HL-60 (cell line): ENCODE data around the gene PCDHGA4.
"Not testable (repeated sequence)": the region's sequence is repeated elsewhere in the genome, so short reads cannot be mapped to it uniquely, and the experiment has no call there.

Experiments
- DNase-seq, 2 experiments: peaks; one replicate each; pipeline ENCODE4 v3.0.0-alpha.2; 2010 to 2020; ENCODE audit warnings: low read depth in 1 of 2, low spot score in 1 of 2
- H3K27ac ChIP-seq: fragments of 250-450 bp; sonication (Bioruptor Pico); replicated peaks from 2 replicates; pipeline ENCODE4 v1.5.1; 2020; ENCODE audit warnings: mild to moderate bottlenecking, moderate library complexity
- H3K27me3 ChIP-seq: fragments of 250-450 bp; sonication (Bioruptor Pico); 2 replicates; pipeline ENCODE4 v1.5.1; 2021; ENCODE audit warnings: mild to moderate bottlenecking, moderate library complexity; ENCODE audit not compliant: insufficient read depth, poor library complexity, severe bottlenecking
- H3K4me3 ChIP-seq: replicated peaks from 2 replicates; pipeline ENCODE4 v1.5.1; 2011; ENCODE audit warnings: mild to moderate bottlenecking, control low read depth, low read length; ENCODE audit not compliant: insufficient read depth
- GABPA ChIP-seq: IDR thresholded peaks from 2 replicates; pipeline ENCODE4 v1.6.1; 2012; ENCODE audit warnings: low read depth
- POLR2AphosphoS5 ChIP-seq: IDR thresholded peaks from 2 replicates; pipeline ENCODE4 v1.6.1; 2012; ENCODE audit warnings: low read depth
- REST ChIP-seq: IDR thresholded peaks from 2 replicates; pipeline ENCODE4 v1.6.1; 2012; ENCODE audit warnings: low read depth; ENCODE audit not compliant: insufficient replicate concordance
- SPI1 ChIP-seq: IDR thresholded peaks from 2 replicates; pipeline ENCODE4 v1.6.1; 2012; ENCODE audit warnings: low read depth, mild to moderate bottlenecking, borderline replicate concordance
- TF ChIP-seq, protein P1 (sequence below): IDR thresholded peaks from one replicate; pipeline ENCODE4 v1.5.1; 2011; ENCODE audit warnings: low read length, control low read depth, inconsistent platforms; ENCODE audit not compliant: insufficient read depth

The PCDHGA4 gene

DNA sequence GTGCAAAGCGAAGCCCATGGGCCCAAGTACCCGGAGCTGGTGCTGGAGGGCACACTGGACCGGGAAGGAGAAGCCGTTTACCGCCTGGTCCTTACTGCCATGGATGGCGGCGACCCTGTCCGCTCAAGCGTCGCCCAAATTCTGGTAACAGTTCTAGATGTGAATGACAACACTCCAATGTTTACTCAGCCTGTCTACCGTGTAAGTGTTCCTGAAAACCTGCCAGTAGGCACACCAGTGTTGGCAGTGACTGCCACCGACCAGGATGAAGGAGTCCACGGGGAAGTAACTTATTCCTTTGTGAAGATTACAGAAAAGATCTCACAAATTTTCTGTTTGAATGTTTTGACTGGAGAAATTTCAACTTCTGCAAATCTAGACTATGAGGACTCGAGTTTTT lies 19.8 kb downstream of the PCDHGA4 start:
- TF ChIP-seq, protein P1, sequence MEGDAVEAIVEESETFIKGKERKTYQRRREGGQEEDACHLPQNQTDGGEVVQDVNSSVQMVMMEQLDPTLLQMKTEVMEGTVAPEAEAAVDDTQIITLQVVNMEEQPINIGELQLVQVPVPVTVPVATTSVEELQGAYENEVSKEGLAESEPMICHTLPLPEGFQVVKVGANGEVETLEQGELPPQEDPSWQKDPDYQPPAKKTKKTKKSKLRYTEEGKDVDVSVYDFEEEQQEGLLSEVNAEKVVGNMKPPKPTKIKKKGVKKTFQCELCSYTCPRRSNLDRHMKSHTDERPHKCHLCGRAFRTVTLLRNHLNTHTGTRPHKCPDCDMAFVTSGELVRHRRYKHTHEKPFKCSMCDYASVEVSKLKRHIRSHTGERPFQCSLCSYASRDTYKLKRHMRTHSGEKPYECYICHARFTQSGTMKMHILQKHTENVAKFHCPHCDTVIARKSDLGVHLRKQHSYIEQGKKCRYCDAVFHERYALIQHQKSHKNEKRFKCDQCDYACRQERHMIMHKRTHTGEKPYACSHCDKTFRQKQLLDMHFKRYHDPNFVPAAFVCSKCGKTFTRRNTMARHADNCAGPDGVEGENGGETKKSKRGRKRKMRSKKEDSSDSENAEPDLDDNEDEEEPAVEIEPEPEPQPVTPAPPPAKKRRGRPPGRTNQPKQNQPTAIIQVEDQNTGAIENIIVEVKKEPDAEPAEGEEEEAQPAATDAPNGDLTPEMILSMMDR, result no peak
- TF ChIP-seq REST, result no peak
- no peak for TF ChIP-seq SPI1
- TF ChIP-seq GABPA, result no peak
- no peak for TF ChIP-seq POLR2AphosphoS5
- Histone ChIP-seq H3K27ac (no peak overlapping the region), H3K27me3 (no peaks in the 10 kb centered on the region), H3K4me3 (no peak overlapping the region)
- no peak for DNase-seq

- DNase-seq, H3K27ac ChIP-seq, H3K27me3 ChIP-seq: not testable (repeated sequence)
Observed at GRCh38 chr5:141375444-141376155, 20.8 kb downstream of the PCDHGA4 start.

DNA sequence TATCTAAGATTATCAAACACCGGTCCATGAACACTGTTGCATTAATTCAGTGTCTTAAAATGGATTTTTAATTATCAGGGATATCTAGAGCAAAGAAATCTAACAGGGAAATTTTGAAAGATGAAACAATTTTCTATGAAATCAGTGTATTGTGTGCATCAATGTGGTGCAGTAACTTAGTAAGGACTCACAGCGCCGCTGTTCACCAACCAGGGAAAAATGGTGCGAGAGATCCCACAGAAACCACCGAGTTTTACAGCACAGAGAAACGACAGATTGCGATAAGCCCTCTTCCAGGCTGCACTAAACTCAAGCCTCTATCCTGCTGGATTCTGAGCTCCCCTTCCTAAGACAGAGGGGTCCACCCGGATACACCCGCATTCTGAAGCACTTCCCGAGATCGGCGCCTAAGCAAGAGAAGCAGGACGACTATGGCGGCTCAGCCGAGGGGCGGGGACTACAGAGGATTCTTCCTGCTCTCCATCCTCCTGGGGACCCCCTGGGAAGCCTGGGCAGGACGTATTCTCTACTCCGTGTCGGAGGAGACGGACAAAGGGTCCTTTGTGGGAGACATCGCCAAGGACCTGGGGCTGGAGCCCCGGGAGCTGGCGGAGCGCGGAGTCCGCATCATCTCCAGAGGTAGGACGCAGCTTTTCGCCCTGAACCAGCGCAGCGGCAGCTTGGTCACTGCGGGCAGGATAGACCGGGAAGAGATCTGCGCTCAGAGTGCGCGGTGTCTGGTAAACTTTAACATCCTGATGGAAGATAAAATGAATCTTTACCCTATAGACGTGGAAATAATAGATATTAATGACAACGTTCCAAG lies 27.9 kb downstream of the PCDHGA4 start, which contains the start of gene PCDHGA7:
TSS of gene PCDHGA7 (plus strand) at position 274 of the 826 bp plus-strand sequence. CDS start at position 432, 158 bp downstream.
- Histone ChIP-seq H3K4me3 (peak within 1 kb of the TSS; percentile 47), H3K27ac (no peak within 1 kb of the TSS; the same call in 1 of the 2 replicates), H3K27me3 (no peaks in the 10 kb centered on the region)
- TF ChIP-seq, protein P1, result peak; percentile 33
- no peak for TF ChIP-seq GABPA
- DNase-seq, result peak in 1 of 2 experiments; percentile 32

More at GRCh38 chr5:141375444-141376155, 20.8 kb downstream of the PCDHGA4 start:
- H3K4me3 ChIP-seq, result not testable (repeated sequence)

DNA sequence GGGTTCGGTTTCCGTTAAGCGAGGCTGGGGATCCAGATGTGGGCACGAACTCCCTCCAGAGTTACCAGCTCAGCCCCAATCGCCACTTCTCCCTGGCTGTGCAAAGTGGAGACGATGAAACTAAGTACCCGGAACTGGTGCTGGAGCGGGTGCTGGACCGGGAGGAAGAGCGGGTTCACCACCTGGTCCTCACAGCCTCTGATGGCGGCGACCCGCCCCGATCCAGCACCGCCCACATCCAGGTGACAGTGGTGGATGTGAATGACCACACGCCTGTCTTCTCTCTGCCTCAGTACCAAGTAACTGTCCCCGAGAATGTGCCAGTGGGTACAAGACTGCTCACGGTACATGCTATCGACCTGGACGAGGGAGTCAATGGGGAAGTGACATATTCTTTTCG lies 28.5 kb downstream of the PCDHGA4 start:
- no peak overlapping the region for H3K4me3 ChIP-seq
- DNase-seq, result no peak
- no peaks in the 10 kb centered on the region for H3K27me3 ChIP-seq
- H3K27ac ChIP-seq, result no peak overlapping the region
- no peak for TF ChIP-seq POLR2AphosphoS5
- TF ChIP-seq REST, result no peak
- TF ChIP-seq, protein P1, result no peak
